Esophagus muscularis mucosa (tissue), 4 donors: ENCODE data around the gene TARP.
A peak's percentile ranks its signal among the peaks of the same experiment; 100 is the strongest.

ENCODE experiments used
- DNase-seq: peaks from one replicate; pipeline ENCODE4 v3.0.0-alpha.2; 2017; ENCODE audit errors: extremely low spot score
- H3K27ac ChIP-seq, 4 donors: fragments of 200-600 bp; sonication (generic); replicated peaks in 1 of 4; 1 replicate in 3 of 4; 2 replicates in 1 of 4; pipeline ENCODE4 v1.5.1; 2016 to 2019; ENCODE audit warnings: mild to moderate bottlenecking in 1 of 4
- H3K27me3 ChIP-seq, 4 donors: fragments of 200-600 bp; sonication (generic); one replicate each; pipeline versions ENCODE4 v1.5.1 to v1.6.0; 2016 to 2019
- H3K36me3 ChIP-seq, 4 donors: fragments of 200-600 bp; sonication (generic); one replicate each; pipeline ENCODE4 v1.5.1; 2016 to 2019
- H3K4me1 ChIP-seq, 4 donors: fragments of 200-600 bp; sonication (generic); one replicate each; pipeline ENCODE4 v1.5.1; 2016 to 2019
- H3K4me3 ChIP-seq, 4 donors: fragments of 200-600 bp; sonication (generic); 1 replicate in 2 of 4; 2 replicates in 2 of 4; pipeline ENCODE4 v1.5.1; 2016 to 2019; ENCODE audit warnings: mild to moderate bottlenecking in 4 of 4, moderate library complexity in 1 of 4
- H3K9me3 ChIP-seq, 4 donors: fragments of 200-600 bp; sonication (generic); 1 replicate in 3 of 4; 2 replicates in 1 of 4; pipeline ENCODE4 v1.5.1; 2016 to 2019
- EP300 ChIP-seq: sonication (generic); formaldehyde crosslinking; IDR thresholded peaks from one replicate; pipeline ENCODE4 v1.6.1; 2017; ENCODE audit warnings: antibody characterized with exemption
- POLR2A ChIP-seq: fragments of 450-650 bp; IDR thresholded peaks from one replicate; pipeline ENCODE4 v1.6.1; 2017; ENCODE audit warnings: antibody characterized with exemption, moderate library complexity, mild to moderate bottlenecking, low read depth
- POLR2AphosphoS5 ChIP-seq, 2 donors: sonication (generic); formaldehyde crosslinking; IDR thresholded peaks; one replicate each; pipeline ENCODE4 v1.6.1; 2017; ENCODE audit warnings: antibody characterized with exemption in 2 of 2
- WGBS: methylation state at CpG from one replicate; pipeline ENCODE4 v1.1.5; 2018; 5-methylcytosine and 5-hydroxymethylcytosine counted together
- intact Hi-C: fragments of 100-400 bp; cut with DNase I; formaldehyde crosslinking; loops from one replicate; pipeline ENCODE4 v1.15.1; 2023
- TF ChIP-seq, protein P1 (sequence below), 3 experiments: fragments of 200-600 bp in 2 of 3; fragments of 450-650 bp in 1 of 3; sonication (generic) in 2 of 3; IDR thresholded peaks; one replicate each; pipeline ENCODE4 v1.5.1; 2017 to 2019; ENCODE audit warnings: antibody characterized with exemption in 3 of 3, mild to moderate bottlenecking in 2 of 3, moderate library complexity in 1 of 3

Gene TARP

DNA sequence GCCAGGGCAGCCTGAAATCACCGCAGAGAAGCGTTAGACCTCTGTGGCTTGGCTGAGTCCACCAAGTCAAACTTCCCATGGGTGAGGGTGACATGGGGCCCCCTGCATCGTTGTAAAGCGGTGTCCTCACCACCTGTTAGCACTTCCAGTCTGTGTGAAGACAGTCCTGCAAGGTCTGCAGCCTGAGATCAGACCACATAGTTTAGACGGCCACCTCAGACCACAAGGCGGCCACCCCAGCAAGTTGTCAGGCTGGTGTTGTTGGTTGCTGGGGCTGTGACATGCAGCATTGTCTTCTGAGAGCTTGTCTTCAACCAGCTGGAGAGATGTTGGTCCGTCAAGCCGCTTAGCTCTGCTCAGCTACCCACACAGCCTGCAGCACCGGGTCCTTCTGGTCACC is 44.1 kb upstream of the TARP start:
- no peak overlapping the region for H3K27ac ChIP-seq
- intact Hi-C loops = no loop called here
- no peaks in the 10 kb centered on the region for H3K9me3 ChIP-seq
- H3K27me3 ChIP-seq = no peaks in the 10 kb centered on the region
- peaks cover 0 to 11% (median 7%) of the 10 kb centered on the region in 4 donors for H3K4me1 ChIP-seq
- H3K4me3 ChIP-seq = no peak overlapping the region
- 82% methylated on average over 9 of the region's 9 CpGs for WGBS
- no peaks in the 10 kb centered on the region for H3K36me3 ChIP-seq
- DNase-seq = no peak
- no peak for TF ChIP-seq POLR2AphosphoS5 (IDR thresholded peaks at IDR 0.05)

DNA sequence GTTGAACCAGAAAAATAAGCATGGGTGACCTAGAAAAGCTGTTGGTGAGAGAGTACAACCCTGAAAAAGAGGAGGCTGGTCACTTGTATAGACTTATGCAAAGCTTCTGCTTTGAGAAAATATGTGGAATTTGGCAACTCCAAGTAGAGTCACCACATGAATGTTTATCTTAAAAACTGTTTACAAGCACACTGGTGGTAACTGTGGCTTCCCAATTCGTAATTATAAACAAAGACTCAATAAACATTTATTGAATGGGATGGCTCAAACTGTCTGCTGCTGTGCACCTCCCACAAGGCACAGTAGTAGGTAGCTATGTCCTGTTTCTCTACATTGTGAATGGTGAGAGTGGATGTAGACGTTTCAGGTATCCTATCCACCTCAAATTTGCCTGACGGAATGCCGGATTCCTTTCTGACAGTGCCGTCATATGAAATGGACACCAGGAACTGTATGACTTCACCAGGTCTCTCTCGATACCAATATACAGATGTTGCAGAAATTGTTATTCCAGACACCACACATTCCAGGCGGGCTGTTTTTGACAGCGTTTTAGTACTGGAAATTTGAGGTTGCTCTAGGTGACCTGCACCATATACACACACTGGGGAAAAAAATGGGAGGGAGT is 43.4 kb upstream of the TARP start:
- no peaks in the 10 kb centered on the region for H3K27me3 ChIP-seq
- H3K9me3 ChIP-seq = no peaks in the 10 kb centered on the region
- no peaks in the 10 kb centered on the region for H3K36me3 ChIP-seq
- TF ChIP-seq EP300 (no peak), POLR2AphosphoS5 (IDR thresholded peaks at IDR 0.05) (no peak), POLR2A (no peak)
- TF ChIP-seq, protein P1, sequence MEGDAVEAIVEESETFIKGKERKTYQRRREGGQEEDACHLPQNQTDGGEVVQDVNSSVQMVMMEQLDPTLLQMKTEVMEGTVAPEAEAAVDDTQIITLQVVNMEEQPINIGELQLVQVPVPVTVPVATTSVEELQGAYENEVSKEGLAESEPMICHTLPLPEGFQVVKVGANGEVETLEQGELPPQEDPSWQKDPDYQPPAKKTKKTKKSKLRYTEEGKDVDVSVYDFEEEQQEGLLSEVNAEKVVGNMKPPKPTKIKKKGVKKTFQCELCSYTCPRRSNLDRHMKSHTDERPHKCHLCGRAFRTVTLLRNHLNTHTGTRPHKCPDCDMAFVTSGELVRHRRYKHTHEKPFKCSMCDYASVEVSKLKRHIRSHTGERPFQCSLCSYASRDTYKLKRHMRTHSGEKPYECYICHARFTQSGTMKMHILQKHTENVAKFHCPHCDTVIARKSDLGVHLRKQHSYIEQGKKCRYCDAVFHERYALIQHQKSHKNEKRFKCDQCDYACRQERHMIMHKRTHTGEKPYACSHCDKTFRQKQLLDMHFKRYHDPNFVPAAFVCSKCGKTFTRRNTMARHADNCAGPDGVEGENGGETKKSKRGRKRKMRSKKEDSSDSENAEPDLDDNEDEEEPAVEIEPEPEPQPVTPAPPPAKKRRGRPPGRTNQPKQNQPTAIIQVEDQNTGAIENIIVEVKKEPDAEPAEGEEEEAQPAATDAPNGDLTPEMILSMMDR (IDR thresholded peaks at IDR 0.05) = no peak
- intact Hi-C loops = no loop called here
- no peak for DNase-seq
- H3K27ac ChIP-seq = no peak overlapping the region
- H3K4me1 ChIP-seq = peaks cover 0 to 9% (median 6%) of the 10 kb centered on the region in 4 donors
- WGBS = 83% methylated on average over 8 of the region's 8 CpGs
- H3K4me3 ChIP-seq = no peak overlapping the region

DNA sequence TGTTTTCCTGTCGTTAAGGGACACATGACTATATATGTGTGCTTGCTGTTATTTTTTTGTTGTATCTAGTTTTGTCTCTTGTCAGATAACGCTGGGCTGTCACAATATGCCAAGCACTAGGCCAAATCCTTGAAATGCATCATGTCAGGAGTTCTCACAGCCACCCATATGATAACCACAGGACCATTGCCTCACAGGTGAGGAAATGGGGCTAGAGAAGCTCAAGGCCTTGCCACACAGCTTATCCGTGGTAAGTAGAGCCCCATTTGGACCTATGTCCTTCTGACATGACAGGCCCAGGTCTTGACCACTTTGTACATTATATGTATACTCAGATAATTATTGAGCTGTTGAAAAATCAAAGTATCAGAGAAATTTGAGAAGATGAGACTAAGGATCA is 42.0 kb upstream of the TARP start:
- no peaks in the 10 kb centered on the region for H3K9me3 ChIP-seq
- H3K4me3 ChIP-seq = no peak overlapping the region
- no peaks in the 10 kb centered on the region for H3K27me3 ChIP-seq
- TF ChIP-seq POLR2A (no peak), POLR2AphosphoS5 (IDR thresholded peaks at IDR 0.05) (no peak), EP300 (no peak)
- TF ChIP-seq, protein P1 (IDR thresholded peaks at IDR 0.05) = no peak
- no peak for DNase-seq
- H3K27ac ChIP-seq = no peak overlapping the region
- no peaks in the 10 kb centered on the region for H3K36me3 ChIP-seq
- intact Hi-C loops = no loop called here
- WGBS = 81% methylated on average over 3 of the region's 3 CpGs
- peaks cover 5 to 22% (median 19%) of the 10 kb centered on the region in 4 donors for H3K4me1 ChIP-seq

DNA sequence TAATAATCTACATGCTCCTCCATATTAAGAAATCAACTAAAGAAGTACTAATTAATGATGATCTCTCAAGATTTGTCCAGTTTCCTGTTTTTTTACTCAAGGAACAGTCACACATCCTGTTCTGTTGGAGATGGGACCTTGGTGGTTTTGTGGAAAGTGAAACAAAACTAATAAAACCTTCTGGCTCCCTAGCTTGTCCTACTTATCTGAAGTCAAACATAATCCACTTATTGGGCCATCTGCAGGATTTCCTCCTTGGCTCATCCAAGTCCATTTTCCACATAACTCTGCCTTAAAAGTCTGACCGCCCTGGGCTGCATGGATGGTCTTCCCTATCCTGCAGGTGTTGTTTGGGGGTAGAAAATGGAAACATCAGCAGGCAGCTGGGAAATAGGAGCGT is 39.4 kb upstream of the TARP start:
- Histone ChIP-seq H3K4me3 (no peak overlapping the region), H3K27me3 (no peaks in the 10 kb centered on the region), H3K9me3 (no peaks in the 10 kb centered on the region), H3K4me1 (peaks cover 5 to 22% (median 16%) of the 10 kb centered on the region in 4 donors), H3K36me3 (no peaks in the 10 kb centered on the region), H3K27ac (peak overlapping the region in 1 of 4 donors; percentile 51)
- 81% methylated on average over 2 of the region's 2 CpGs for WGBS
- TF ChIP-seq, protein P1 (IDR thresholded peaks at IDR 0.05) = no peak
- TF ChIP-seq EP300 (no peak), POLR2AphosphoS5 (IDR thresholded peaks at IDR 0.05) (no peak), POLR2A (no peak)
- no peak for DNase-seq
- intact Hi-C loops = no loop called here

DNA sequence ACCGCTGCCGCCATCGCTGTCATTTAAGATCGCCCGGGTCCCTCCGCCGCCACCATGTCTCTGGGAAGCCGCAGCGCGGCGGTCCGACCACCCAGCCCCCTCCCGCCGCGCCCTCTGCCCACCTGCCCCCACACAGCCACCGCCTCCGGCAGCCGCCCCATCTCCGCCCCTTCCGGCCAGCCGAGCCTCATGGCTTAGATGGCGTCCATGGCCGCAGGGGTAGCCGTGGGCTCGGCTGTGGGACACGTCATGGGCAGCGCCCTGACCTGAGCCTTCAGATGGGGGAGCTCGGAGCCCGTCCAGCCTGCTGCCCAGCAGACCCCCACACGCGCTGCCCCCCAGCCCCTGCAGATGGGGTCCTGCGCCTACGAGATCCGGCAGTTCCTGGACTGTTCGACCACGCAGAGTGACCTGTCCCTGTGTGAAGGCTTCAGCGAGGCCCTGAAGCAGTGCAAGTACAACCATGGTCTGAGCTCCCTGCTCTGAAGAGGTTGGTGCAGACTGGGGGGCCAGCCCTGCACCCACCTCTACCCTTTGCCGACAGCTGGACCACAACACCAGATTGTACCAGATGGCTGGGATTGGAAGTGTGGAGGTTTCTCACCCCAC is 38.0 kb upstream of the TARP start:
- TF ChIP-seq EP300 (no peak), POLR2AphosphoS5 (IDR thresholded peaks at IDR 0.05) (no peak), POLR2A (no peak)
- TF ChIP-seq, protein P1 (IDR thresholded peaks at IDR 0.05) = no peak
- peak overlapping the region in 1 of 4 donors; percentile 48 for H3K27ac ChIP-seq
- peaks cover 5 to 22% (median 16%) of the 10 kb centered on the region in 4 donors for H3K4me1 ChIP-seq
- peak overlapping the region; percentile 49 to 59 (median 58) for H3K4me3 ChIP-seq
- intact Hi-C loops = no loop called here
- H3K27me3 ChIP-seq = no peaks in the 10 kb centered on the region
- no peak for DNase-seq
- no peaks in the 10 kb centered on the region for H3K36me3 ChIP-seq
- no peaks in the 10 kb centered on the region for H3K9me3 ChIP-seq
- WGBS = 15% methylated on average over 11 of the region's 38 CpGs
